Activated CD4-positive, alpha-beta T cell treated with anti-CD3 and anti-CD28 coated beads, Interleukin-2, amount 50 U/mL, for 48 hours (primary cell): Measurements from ENCODE around the gene CCDC78.
"Not testable (repeated sequence)": the region's sequence is repeated elsewhere in the genome, so short reads cannot be mapped to it uniquely, and the experiment has no call there.

Experiments used
- DNase-seq, 2 experiments: peaks; one replicate each; pipeline ENCODE4 v3.0.0-alpha.2; 2020

The CCDC78 gene

GRCh38 chr16:692356-693108 lies 33.7 kb downstream of the CCDC78 start:
- no peak for DNase-seq

GRCh38 chr16:691242-691641 lies 35.0 kb downstream of the CCDC78 start:
- not testable (repeated sequence) for DNase-seq

- no peak for DNase-seq
Observed at GRCh38 chr16:689175-689897, 36.9 kb downstream of the CCDC78 start.

GRCh38 chr16:687499-687898 lies 38.7 kb downstream of the CCDC78 start:
- DNase-seq = no peak

- DNase-seq = no peak
Observed at GRCh38 chr16:686459-687260, 39.6 kb downstream of the CCDC78 start.

GRCh38 chr16:685967-686366 lies 40.3 kb downstream of the CCDC78 start:
- no peak for DNase-seq

GRCh38 chr16:684961-685696 lies 41.1 kb downstream of the CCDC78 start:
- no peak for DNase-seq

- DNase-seq = peak; percentile 97 to 98
Observed at GRCh38 chr16:684071-684794, 42.0 kb downstream of the CCDC78 start, which contains the start of gene JMJD8. TSS of gene JMJD8 (minus strand) at chr16:684334. CDS start at chr16:684319, 15 bp downstream.

GRCh38 chr16:683396-684070 lies 42.7 kb downstream of the CCDC78 start:
- peak; percentile 32 to 35 for DNase-seq

- DNase-seq = no peak
Observed at GRCh38 chr16:682493-683395, 43.5 kb downstream of the CCDC78 start.

GRCh38 chr16:681746-682427 lies 44.4 kb downstream of the CCDC78 start:
- no peak for DNase-seq

- DNase-seq = peak in 1 of 2 experiments; percentile 30
Observed at GRCh38 chr16:680967-681745, 45.1 kb downstream of the CCDC78 start.

GRCh38 chr16:680625-680945 lies 45.7 kb downstream of the CCDC78 start:
- DNase-seq = no peak

GRCh38 chr16:679814-680624 lies 46.2 kb downstream of the CCDC78 start, which contains the start of gene STUB1:
TSS of gene STUB1 (plus strand) at chr16:680410. CDS start at chr16:680526, 116 bp downstream.
- DNase-seq = peak; percentile 89 to 91

GRCh38 chr16:678858-679813 lies 47.1 kb downstream of the CCDC78 start:
- DNase-seq = peak; percentile 62 to 66

GRCh38 chr16:678209-678857 lies 47.9 kb downstream of the CCDC78 start:
- no peak for DNase-seq
